GM21423 (cell line): ENCODE measurements around the gene ARHGAP32.
"Not testable (repeated sequence)": the region's sequence is repeated elsewhere in the genome, so short reads cannot be mapped to it uniquely, and the experiment has no call there.

ENCODE experiments used
- ATAC-seq: cut with Tn5 transposase; IDR thresholded peaks from one replicate; pipeline ENCODE4 v1.9.1; 2021; ENCODE audit warnings: mild to moderate bottlenecking, moderate library complexity; ENCODE audit not compliant: unreplicated experiment

ARHGAP32 gene

GRCh38 chr11:128937480-128937879, 254.6 kb downstream of the ARHGAP32 start:
- ATAC-seq = no peak

GRCh38 chr11:128936606-128937251, 255.4 kb downstream of the ARHGAP32 start:
- ATAC-seq = no peak

- no peak for ATAC-seq
Observed at GRCh38 chr11:128934926-128935325, 257.2 kb downstream of the ARHGAP32 start.

GRCh38 chr11:128934351-128934750, 257.8 kb downstream of the ARHGAP32 start:
- no peak for ATAC-seq

- no peak for ATAC-seq
Observed at GRCh38 chr11:128933481-128934178, 258.5 kb downstream of the ARHGAP32 start.

- ATAC-seq = no peak
Observed at GRCh38 chr11:128931668-128932067, 260.5 kb downstream of the ARHGAP32 start.

GRCh38 chr11:128931066-128931465, 261.1 kb downstream of the ARHGAP32 start:
- no peak for ATAC-seq

- ATAC-seq = no peak
Observed at GRCh38 chr11:128929991-128930390, 262.1 kb downstream of the ARHGAP32 start.

GRCh38 chr11:128929468-128929867, 262.7 kb downstream of the ARHGAP32 start:
- ATAC-seq = no peak

- peak; percentile 99 for ATAC-seq
Observed at GRCh38 chr11:128928400-128928799, 263.7 kb downstream of the ARHGAP32 start.

- ATAC-seq = no peak
Observed at GRCh38 chr11:128927683-128928336, 264.3 kb downstream of the ARHGAP32 start.

- ATAC-seq = no peak
Observed at GRCh38 chr11:128927108-128927461, 265.0 kb downstream of the ARHGAP32 start.

- ATAC-seq = no peak
Observed at GRCh38 chr11:128926437-128927107, 265.6 kb downstream of the ARHGAP32 start.

GRCh38 chr11:128926000-128926399, 266.1 kb downstream of the ARHGAP32 start:
- no peak for ATAC-seq

GRCh38 chr11:128925250-128925600, 266.9 kb downstream of the ARHGAP32 start:
- ATAC-seq = no peak

- ATAC-seq = no peak
Observed at GRCh38 chr11:128924510-128925249, 267.4 kb downstream of the ARHGAP32 start.

- no peak for ATAC-seq
Observed at GRCh38 chr11:128924104-128924503, 268.0 kb downstream of the ARHGAP32 start.

- no peak for ATAC-seq
Observed at GRCh38 chr11:128921793-128922192, 270.3 kb downstream of the ARHGAP32 start.

- ATAC-seq = no peak
Observed at GRCh38 chr11:128920666-128921065, 271.5 kb downstream of the ARHGAP32 start.

- ATAC-seq = not testable (repeated sequence)
Observed at GRCh38 chr11:128919635-128920034, 272.5 kb downstream of the ARHGAP32 start.

GRCh38 chr11:128919216-128919615, 272.9 kb downstream of the ARHGAP32 start:
- no peak for ATAC-seq
